ENCODE results near the gene TIAL1.

DNA sequence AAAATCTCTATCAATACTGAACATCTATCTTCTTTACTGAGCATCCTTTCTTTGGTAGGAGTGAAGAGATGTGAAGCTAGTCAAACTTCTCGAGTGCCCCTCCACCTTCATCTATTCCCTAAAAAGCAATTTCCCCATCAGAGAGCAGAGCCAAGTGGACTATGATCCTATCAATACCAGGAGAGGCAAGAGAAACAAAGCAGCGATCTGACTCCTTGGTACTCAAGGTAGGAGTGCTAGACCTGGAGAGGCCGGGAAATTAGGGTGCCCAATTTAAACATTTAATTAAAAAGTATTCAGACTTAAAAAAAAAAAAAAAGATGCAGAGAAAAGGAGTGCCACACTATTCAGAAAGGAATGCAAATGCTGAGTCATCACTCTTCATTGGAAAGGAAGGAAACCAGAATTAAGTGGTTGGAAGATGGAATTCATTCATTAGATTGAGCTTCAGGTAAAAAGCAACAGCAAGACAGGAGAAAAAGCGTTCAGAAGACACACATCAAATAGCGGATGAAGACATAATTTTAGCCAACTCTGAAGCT is 1.6 kb downstream of the TIAL1 start:
- TF ChIP-seq, protein P1, sequence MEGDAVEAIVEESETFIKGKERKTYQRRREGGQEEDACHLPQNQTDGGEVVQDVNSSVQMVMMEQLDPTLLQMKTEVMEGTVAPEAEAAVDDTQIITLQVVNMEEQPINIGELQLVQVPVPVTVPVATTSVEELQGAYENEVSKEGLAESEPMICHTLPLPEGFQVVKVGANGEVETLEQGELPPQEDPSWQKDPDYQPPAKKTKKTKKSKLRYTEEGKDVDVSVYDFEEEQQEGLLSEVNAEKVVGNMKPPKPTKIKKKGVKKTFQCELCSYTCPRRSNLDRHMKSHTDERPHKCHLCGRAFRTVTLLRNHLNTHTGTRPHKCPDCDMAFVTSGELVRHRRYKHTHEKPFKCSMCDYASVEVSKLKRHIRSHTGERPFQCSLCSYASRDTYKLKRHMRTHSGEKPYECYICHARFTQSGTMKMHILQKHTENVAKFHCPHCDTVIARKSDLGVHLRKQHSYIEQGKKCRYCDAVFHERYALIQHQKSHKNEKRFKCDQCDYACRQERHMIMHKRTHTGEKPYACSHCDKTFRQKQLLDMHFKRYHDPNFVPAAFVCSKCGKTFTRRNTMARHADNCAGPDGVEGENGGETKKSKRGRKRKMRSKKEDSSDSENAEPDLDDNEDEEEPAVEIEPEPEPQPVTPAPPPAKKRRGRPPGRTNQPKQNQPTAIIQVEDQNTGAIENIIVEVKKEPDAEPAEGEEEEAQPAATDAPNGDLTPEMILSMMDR (conservative IDR thresholded peaks at IDR 0.05), result no peak
- TF ChIP-seq EZH2 (IDR thresholded peaks at IDR 0.05; ENCODE audit: low read depth), result no peak
